ENCODE measurements around the gene CPZ.
A peak's percentile ranks its signal among the peaks of the same experiment; 100 is the strongest.
"Not testable (repeated sequence)": the region's sequence is repeated elsewhere in the genome, so short reads cannot be mapped to it uniquely, and the experiment has no call there.

The CPZ gene

GRCh38 chr4:8641931-8642650, 49.5 kb downstream of the CPZ start:
- no peak for FAIRE-seq

- no peak for FAIRE-seq
Measured at GRCh38 chr4:8642651-8643321, 50.2 kb downstream of the CPZ start.

DNA sequence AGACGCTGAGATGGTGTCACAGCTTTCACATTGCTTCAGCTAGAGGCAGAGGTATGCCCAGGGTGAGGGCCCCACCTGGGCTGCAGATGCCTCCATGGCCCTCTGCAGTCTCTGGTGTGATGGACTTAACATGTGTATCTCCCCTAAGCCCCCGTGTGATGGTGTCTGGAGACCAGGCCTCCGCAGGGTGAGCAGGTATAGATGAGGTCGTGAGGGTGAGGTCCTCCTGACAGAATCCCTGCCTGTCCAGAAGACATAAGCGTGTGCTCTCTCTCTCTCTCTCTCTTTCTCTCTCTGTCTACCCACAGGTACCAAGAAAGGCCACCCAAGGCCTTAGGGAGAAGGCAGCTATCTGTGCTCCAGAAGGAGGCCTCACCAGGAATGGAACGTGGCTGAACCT, 50.9 kb downstream of the CPZ start:
- FAIRE-seq, result no peak

DNA sequence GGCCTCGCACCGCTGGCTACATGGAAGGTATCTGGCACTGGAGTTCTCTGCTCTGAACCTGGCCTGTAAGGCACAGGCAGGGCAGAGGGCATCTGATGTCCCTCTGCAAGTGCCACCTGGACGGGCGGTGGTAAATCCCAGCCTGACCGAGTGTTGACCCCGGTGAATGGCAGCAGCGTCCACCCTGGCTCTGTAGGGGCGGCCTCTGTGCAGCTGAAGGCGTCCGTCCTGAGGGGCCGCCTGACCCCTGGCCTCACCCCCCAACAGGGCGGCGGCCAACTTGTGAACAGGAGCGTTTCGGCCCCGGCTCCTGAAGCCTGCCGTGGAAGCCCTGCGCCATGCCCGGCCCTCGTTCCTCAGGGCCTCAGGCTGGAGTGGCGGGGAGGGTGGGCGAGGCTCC, 51.4 kb downstream of the CPZ start:
- no peak for FAIRE-seq

DNA sequence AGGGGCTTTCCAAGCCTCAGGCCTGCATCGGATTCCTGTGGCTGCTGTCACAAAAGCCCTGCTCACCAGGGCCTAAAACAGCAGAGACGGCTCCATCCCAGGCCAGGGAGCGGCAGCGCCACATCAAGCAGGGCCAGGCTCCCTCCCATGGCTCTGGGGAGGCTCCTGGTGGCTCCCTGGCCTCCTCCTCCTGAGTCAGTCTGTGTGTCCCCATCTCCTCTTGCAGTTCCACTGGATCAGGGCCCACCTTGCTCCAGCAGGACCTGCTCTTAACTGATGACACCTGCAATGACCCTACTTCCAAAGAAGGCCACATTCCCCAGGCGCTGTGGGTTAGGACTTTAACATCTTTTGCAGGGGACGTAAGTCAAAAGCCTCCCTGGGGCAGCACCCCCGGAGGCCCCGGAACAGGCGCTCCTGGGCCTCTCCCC, 51.9 kb downstream of the CPZ start:
- no peak for FAIRE-seq

- FAIRE-seq, result no peak
Measured at GRCh38 chr4:8644966-8645752, 52.6 kb downstream of the CPZ start.

DNA sequence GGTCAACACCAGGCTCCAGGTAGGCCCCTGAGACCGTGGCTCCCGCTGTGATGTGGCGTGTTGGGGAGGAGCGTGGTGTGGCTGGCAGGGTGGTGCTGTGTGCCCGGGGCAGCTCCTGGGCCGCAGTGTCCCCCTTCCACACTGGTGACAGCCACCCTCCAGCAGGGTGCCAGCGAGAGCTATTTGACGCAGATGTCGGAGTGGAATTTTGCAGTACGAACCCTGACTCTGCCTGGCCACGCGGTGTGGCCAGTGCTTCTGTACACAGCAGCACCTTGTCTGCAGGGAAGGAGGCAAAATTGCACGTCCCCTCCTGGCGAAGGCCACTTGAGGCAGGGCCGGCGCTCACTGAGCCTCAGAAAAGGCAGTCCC, 53.2 kb downstream of the CPZ start:
- no peak for FAIRE-seq

DNA sequence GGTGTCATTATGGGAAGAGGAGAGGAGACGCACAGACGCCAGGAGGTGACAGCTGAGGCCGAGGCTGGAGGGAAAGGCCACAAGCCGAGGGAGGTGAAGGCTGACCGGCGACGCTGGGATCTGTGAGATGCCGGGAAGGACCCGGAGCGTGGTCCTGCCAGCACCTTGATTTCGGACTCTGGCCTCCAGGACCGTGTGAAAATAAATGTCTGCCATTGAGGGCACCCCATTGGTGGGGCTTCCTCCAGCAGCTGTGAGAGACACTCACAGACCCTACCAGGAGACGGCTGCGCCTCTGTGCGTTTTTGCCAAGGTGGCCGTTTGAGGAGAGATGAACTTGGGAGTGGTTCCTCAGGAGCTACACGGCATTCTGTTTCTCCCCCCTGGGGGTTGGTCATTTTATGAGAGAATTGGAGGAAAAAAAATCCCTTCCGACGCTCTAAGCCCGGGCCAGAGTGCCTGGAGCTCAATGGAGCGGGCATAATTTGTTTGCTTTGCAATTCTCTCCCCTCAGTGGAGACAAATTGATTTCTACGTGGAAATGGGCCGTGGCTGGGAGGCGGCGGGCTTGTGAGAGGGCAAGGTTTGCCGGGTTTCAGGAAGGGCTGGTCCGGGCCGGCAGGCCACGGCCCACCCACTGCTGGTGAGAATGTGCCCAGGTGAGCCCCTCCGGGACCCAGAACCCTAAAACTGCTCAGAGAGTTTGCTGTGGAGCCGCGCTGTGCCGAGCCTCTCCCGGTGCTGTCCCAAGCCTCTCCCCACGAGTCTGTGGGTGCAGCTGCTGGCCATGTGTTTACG, 53.9 kb downstream of the CPZ start:
- FAIRE-seq, result peak; percentile 9

GRCh38 chr4:8647094-8647570, 54.6 kb downstream of the CPZ start:
- no peak for FAIRE-seq

GRCh38 chr4:8647626-8648025, 55.1 kb downstream of the CPZ start:
- FAIRE-seq, result no peak

- FAIRE-seq, result no peak
Measured at GRCh38 chr4:8648296-8648695, 55.7 kb downstream of the CPZ start.

- FAIRE-seq, result no peak
Measured at GRCh38 chr4:8648816-8649630, 56.5 kb downstream of the CPZ start.

DNA sequence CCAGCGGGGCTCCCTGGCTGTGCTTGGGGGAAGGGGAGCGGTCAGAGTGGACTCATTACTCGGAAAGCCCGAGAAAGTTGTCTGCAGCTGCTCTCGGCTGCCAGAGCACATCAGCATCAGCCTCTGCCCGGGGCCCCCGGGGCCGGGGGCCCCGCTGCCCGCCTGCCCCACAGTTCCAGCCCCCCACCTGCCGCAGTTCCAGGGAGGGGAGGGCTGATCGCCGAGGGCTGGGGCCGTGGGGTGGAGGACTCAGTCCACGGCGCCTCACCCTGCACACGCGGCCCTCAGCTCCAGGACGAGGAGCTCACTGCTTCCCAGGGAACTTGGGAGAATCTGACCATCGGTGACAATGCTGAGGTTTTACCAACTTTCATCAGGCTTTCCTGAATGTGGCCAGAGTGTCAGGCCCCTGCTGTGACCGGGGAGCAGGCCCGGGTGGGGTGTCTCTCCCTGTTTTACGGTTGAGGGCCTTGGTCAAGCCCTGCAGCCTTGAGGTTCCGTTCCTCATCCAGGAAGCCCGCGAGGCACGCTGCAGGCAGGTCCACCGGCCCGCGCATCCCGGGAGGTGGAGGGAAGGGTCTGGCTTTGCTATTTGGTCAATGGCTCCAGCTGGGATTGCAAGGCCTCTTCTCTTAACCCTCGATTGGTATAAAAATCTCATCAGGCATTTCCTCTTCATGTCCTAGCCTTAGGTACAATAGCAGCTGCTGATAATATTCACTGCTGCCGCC, 57.2 kb downstream of the CPZ start:
- no peak for FAIRE-seq

- no peak for FAIRE-seq
Measured at GRCh38 chr4:8651661-8652180, 59.2 kb downstream of the CPZ start.

GRCh38 chr4:8652181-8653078, 59.9 kb downstream of the CPZ start:
- FAIRE-seq, result no peak

DNA sequence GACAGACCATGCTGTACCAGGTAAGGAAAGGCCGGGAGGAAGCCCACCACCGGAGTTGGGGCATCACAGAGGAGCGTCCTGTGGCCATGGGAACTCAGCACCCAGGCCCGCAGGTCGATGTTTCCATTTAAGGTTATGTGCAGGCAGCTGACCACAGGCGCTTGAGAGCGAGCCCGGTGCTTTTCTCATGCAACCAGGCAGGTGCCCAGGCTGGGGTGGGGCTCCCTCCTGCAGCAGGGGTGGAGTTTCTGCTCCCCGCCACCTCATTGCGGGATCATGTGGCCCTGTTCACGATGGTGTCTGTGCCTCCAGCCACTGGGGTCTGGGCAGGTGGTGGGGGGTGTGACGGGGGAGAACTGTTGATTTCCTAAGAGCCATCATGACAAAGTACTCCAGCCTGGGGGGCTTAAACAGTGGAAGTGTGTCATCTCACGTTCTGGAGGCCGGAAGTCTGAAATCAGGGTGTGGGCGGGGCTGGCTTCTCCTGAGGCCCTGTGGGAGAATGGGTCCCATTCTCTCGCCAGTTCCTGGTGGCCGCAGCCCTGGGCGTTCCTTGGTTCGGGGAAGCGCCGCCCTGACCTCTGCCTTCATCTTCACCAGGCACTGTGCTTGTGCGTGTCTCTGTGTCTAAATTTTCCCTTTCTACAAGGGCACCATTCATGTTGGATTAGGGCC, 60.9 kb downstream of the CPZ start:
- FAIRE-seq, result no peak

GRCh38 chr4:8654139-8654538, 61.6 kb downstream of the CPZ start:
- FAIRE-seq, result not testable (repeated sequence)

DNA sequence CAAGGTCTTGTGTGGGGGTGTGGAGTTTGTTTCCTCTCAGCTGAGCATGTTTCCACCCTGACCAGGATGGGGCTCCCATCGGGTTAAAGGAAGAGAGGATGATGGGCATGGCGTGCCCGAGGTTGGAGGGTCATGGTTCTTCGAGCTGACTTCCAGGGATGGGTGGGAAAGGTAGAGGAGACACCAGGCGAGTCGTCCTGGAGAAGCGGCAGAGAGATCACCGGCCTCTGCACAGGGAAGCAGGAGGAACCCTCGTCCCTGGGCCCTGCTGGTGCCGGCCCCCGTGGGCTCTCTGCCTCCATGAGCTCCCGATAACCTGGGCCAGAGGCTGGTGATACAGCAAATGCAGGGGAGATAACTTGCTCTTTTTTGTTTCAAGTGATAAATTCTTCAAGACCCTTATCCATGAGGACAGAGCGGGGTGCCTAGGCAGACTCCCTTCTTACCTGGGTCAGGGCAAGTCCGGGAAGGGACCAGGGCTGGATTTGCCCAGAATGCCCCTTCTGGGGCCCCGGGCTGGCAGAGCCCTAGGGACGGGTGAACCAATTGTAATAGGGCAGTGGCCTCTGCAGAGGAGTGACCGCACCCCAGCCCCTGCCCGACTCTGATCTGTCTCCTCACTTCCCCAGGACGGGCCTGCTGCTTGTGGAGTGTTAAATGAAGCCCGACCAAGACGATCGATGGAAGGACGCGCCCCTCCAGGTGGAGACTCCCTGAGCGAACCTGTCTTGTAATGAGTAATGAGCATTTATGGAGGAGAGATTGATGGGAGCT, 63.0 kb downstream of the CPZ start:
- FAIRE-seq, result no peak

DNA sequence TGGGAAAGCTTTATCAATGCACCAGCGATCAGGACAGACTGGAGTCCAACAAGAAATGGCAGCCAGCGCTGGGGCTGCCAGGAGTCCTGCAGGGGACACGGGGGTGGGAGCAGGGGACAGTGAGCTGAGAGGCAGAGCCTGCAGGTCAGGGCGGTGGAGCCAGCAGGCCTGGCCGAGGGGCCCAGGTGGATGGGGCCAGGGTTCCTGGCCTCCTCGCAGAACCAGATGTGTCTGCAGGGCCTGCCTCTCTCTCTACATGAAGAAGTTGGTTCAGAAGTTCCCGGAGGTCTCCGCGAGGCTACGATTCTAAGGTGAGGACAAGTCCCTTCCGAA, 63.6 kb downstream of the CPZ start:
- no peak for FAIRE-seq
